Heart left ventricle (tissue), 13 donors: ENCODE data around the gene PABPN1L.

Experiments
- CTCF ChIP-seq, 12 donors: fragments of 200-600 bp; sonication (generic) in 4 of 12; IDR thresholded peaks; one replicate each; pipeline versions ENCODE4 v1.5.0 to v1.8.0; 2018 to 2022; ENCODE audit warnings: antibody characterized with exemption in 12 of 12, mild to moderate bottlenecking in 5 of 12
- POLR2A ChIP-seq, 2 donors: fragments of 450-650 bp; IDR thresholded peaks; one replicate each; pipeline ENCODE4 v1.6.1; 2017; ENCODE audit warnings: antibody characterized with exemption in 2 of 2, mild to moderate bottlenecking in 2 of 2, moderate library complexity in 2 of 2
- donor health status: ischemic (EF 13 %, LVEDD 7.1; RV severe dilation, severe dysfunction).
- donor health status: DM: no; HTN: yes; CAD: no.
- donor health status: DM: no; HTN: no; CAD: no.
- donor health status: ischemic (EF 25% LVEDD 6.9; RV normal size, moderate dysfunction).
- donor health status: ischemic (EF 25% LVEDD 5.7; RV mildly dilated, moderate dysfunction).
- donor health status: ischemic (EF 35%, LVEDD 5.7; RV mildly dilated, moderate dysfunction).
- donor health status: nonischemic (EF 11% LVEDD 7.7; RV severe dilation, severe dysfunction).
- donor health status: DM: yes; HTN: yes; CAD: no.
- donor health status: PGD.
- donor health status: ischemic (EF 29% LVEDD 5.4; RV normal size, mild dysfunction).
- donor health status: nonischemic (EF 23%, LVEDD 6.1; RV moderate dilation, normal function).

GRCh38 chr16:88891083-88891482 lies 24.6 kb upstream of the PABPN1L start:
- TF ChIP-seq CTCF (IDR thresholded peaks at IDR 0.05) (no peak), POLR2A (IDR thresholded peaks at IDR 0.05) (no peak)
